Liver (tissue), 9 donors: ENCODE measurements around the gene ISM1. TPM values are rescaled to one million over a fixed set of nuclear protein-coding genes. Genes with fewer than 3 reads are reported as not detected.

Source experiments
- DNase-seq: peaks from one replicate; pipeline ENCODE4 v3.0.0-alpha.2; 2017; ENCODE audit warnings: low spot score
- H3K27ac ChIP-seq, 2 donors: one replicate each; pipeline ENCODE4 v1.7.0; 2013; ENCODE audit warnings: inconsistent platforms in 2 of 2, low read length in 2 of 2, control low read depth in 1 of 2, low read depth in 1 of 2, mild to moderate bottlenecking in 1 of 2
- H3K27me3 ChIP-seq, 4 donors: one replicate each; pipeline versions ENCODE4 v1.6.1 to v1.7.0; 2013; ENCODE audit warnings: low read length in 3 of 4, inconsistent platforms in 1 of 4, mild to moderate bottlenecking in 1 of 4, moderate library complexity in 1 of 4; ENCODE audit not compliant: control insufficient read depth in 4 of 4, insufficient read depth in 4 of 4
- H3K36me3 ChIP-seq, 4 donors: one replicate each; pipeline versions ENCODE4 v1.6.1 to v1.7.0; 2013; ENCODE audit warnings: low read length in 3 of 4, mild to moderate bottlenecking in 3 of 4, low read depth in 1 of 4, moderate library complexity in 1 of 4; ENCODE audit not compliant: control insufficient read depth in 4 of 4, insufficient read depth in 3 of 4
- H3K4me1 ChIP-seq, 4 donors: one replicate each; pipeline versions ENCODE4 v1.6.1 to v1.7.0; 2013; ENCODE audit warnings: low read length in 3 of 4, mild to moderate bottlenecking in 3 of 4, moderate library complexity in 1 of 4; ENCODE audit not compliant: control insufficient read depth in 4 of 4, insufficient read depth in 4 of 4
- H3K4me3 ChIP-seq, 3 donors: one replicate each; pipeline versions ENCODE4 v1.6.1 to v1.7.0; 2013; ENCODE audit warnings: low read length in 3 of 3, control low read depth in 1 of 3, low read depth in 1 of 3, mild to moderate bottlenecking in 1 of 3
- H3K9ac ChIP-seq, 2 donors: one replicate each; pipeline ENCODE4 v1.7.0; 2013; ENCODE audit warnings: low read length in 2 of 2, mild to moderate bottlenecking in 2 of 2, moderate library complexity in 2 of 2, control low read depth in 1 of 2, low read depth in 1 of 2
- H3K9me3 ChIP-seq, 4 donors: one replicate each; pipeline versions ENCODE4 v1.6.1 to v1.7.0; 2013; ENCODE audit warnings: low read length in 3 of 4; ENCODE audit not compliant: control insufficient read depth in 4 of 4
- ATF3 ChIP-seq: IDR thresholded peaks from 2 replicates; pipeline ENCODE4 v1.6.1; 2016; ENCODE audit warnings: antibody characterized with exemption
- EGR1 ChIP-seq, 2 donors: IDR thresholded peaks; 2 replicates each; pipeline ENCODE4 v1.6.1; 2016 to 2018; ENCODE audit warnings: antibody characterized with exemption in 2 of 2, low read depth in 2 of 2
- FOXA1 ChIP-seq: IDR thresholded peaks from 2 replicates; pipeline ENCODE4 v1.6.1; 2016; ENCODE audit warnings: antibody characterized with exemption
- FOXA2 ChIP-seq: IDR thresholded peaks from 2 replicates; pipeline ENCODE4 v1.6.1; 2016; ENCODE audit warnings: antibody characterized with exemption
- GABPA ChIP-seq, 2 donors: IDR thresholded peaks in 1 of 2; conservative IDR thresholded peaks in 1 of 2; 2 replicates each; pipeline ENCODE4 v1.6.1; 2016; ENCODE audit warnings: antibody characterized with exemption in 2 of 2, mild to moderate bottlenecking in 1 of 2, moderate library complexity in 1 of 2
- HNF4A ChIP-seq, 2 donors: conservative IDR thresholded peaks; 2 replicates each; pipeline ENCODE4 v1.6.1; 2016; ENCODE audit warnings: antibody characterized with exemption in 2 of 2, mild to moderate bottlenecking in 2 of 2
- JUND ChIP-seq, 2 donors: IDR thresholded peaks; 2 replicates each; pipeline ENCODE4 v1.6.1; 2016; ENCODE audit warnings: antibody characterized with exemption in 2 of 2
- REST ChIP-seq: IDR thresholded peaks from 2 replicates; pipeline ENCODE4 v1.6.1; 2016; ENCODE audit warnings: antibody characterized with exemption, mild to moderate bottlenecking
- RXRA ChIP-seq, 2 donors: IDR thresholded peaks; 2 replicates each; pipeline ENCODE4 v1.6.1; 2017 to 2018; ENCODE audit warnings: antibody characterized with exemption in 2 of 2, mild to moderate bottlenecking in 1 of 2
- SP1 ChIP-seq: IDR thresholded peaks from 2 replicates; pipeline ENCODE4 v1.6.1; 2018; ENCODE audit warnings: antibody characterized with exemption, mild to moderate bottlenecking
- TAF1 ChIP-seq: conservative IDR thresholded peaks from 2 replicates; pipeline ENCODE4 v1.6.1; 2016; ENCODE audit warnings: antibody characterized with exemption, mild to moderate bottlenecking
- WGBS: extraction: QIAGEN DNeasy Blood & Tissue Kit; methylation state at CpG from one replicate; pipeline ENCODE4 v1.1.7; 2013; 5-methylcytosine and 5-hydroxymethylcytosine counted together
- polyA plus RNA-seq, 2 donors: library from polyadenylated mRNA; stranded (reverse) in 1 of 2; unstranded in 1 of 2; fragments of 200-250 nt in 1 of 2; fragments of >200 nt in 1 of 2; fragmentation: Nextera tagmentation in 1 of 2; extraction: Ambion mirVana in 1 of 2; gene quantifications; one replicate each; pipeline versions ENCODE4 v1.2.1 to v1.2.3, GENCODE V29; 2013 to 2015
- total RNA-seq, 2 donors: library from RNA; depleted of rRNA; stranded (reverse); fragments of >200 nt; gene quantifications; one replicate each; pipeline ENCODE4 v1.2.3, GENCODE V29; 2014
- donor health status: healthy.
- donor health status: healthy.
- donor health status: healthy.
- donor health status: healthy.
- donor health status: healthy.

ISM1 gene
- total and polyA plus RNA-seq, 4 donors, result 0.82 to 6.4 (median 1.2) TPM; not detected in 1

- TF ChIP-seq REST (no peak), HNF4A (conservative IDR thresholded peaks at IDR 0.05) (no peak), FOXA2 (no peak), TAF1 (no peak), ATF3 (no peak), FOXA1 (no peak), JUND (IDR thresholded peaks at IDR 0.05) (no peak), SP1 (no peak), EGR1 (IDR thresholded peaks at IDR 0.05; ENCODE audit: low read depth in 2 of 2) (no peak)
Measured at GRCh38 chr20:13295637-13296036, 74.6 kb downstream of the ISM1 start (continued).

GRCh38 chr20:13296070-13296469 is 75.0 kb downstream of the ISM1 start:
- Histone ChIP-seq H3K27me3 (no peaks in the 10 kb centered on the region), H3K27ac (no peak overlapping the region), H3K36me3 (peaks cover 0 to 11% (median 7%) of the 10 kb centered on the region in 4 donors), H3K4me3 (no peak overlapping the region), H3K4me1 (peaks cover 1 to 22% (median 10%) of the 10 kb centered on the region in 4 donors), H3K9me3 (no peaks in the 10 kb centered on the region), H3K9ac (no peak overlapping the region)
- no peak for DNase-seq
- TF ChIP-seq TAF1 (no peak), RXRA (IDR thresholded peaks at IDR 0.05) (no peak), GABPA (IDR thresholded peaks at IDR 0.05 in 1 of 2, conservative IDR thresholded peaks at IDR 0.05 in 1 of 2) (no peak), FOXA1 (no peak)
- WGBS, result 79% methylated on average over 4 of the region's 4 CpGs

- Histone ChIP-seq H3K27me3 (no peaks in the 10 kb centered on the region), H3K27ac (no peak overlapping the region), H3K4me1 (peaks cover 0 to 11% (median 2%) of the 10 kb centered on the region in 4 donors), H3K9ac (no peak overlapping the region), H3K4me3 (no peak overlapping the region), H3K36me3 (peaks cover 0 to 11% (median 7%) of the 10 kb centered on the region in 4 donors), H3K9me3 (no peaks in the 10 kb centered on the region)
- no peak for DNase-seq
- no peak for TF ChIP-seq FOXA1
- TF ChIP-seq EGR1 (IDR thresholded peaks at IDR 0.05; ENCODE audit: low read depth in 2 of 2), result no peak
- no peak for TF ChIP-seq SP1
- WGBS, result 79% methylated on average over 5 of the region's 5 CpGs
Measured at GRCh38 chr20:13297147-13297899, 76.2 kb downstream of the ISM1 start.
